GM21360 (cell line): Measurements from ENCODE around the gene C9.
"Not testable (repeated sequence)": the region's sequence is repeated elsewhere in the genome, so short reads cannot be mapped to it uniquely, and the experiment has no call there.

Experiments used
- ATAC-seq: cut with Tn5 transposase; IDR thresholded peaks from one replicate; pipeline ENCODE4 v1.9.1; 2021; ENCODE audit warnings: mild to moderate bottlenecking, moderate library complexity; ENCODE audit not compliant: unreplicated experiment

C9 gene

GRCh38 chr5:39333104-39333503, 31.2 kb downstream of the C9 start:
- ATAC-seq = no peak

GRCh38 chr5:39331861-39332381, 32.4 kb downstream of the C9 start:
- no peak for ATAC-seq

GRCh38 chr5:39328731-39329130, 35.6 kb downstream of the C9 start:
- ATAC-seq = no peak

- no peak for ATAC-seq
Observed at GRCh38 chr5:39323542-39323941, 40.8 kb downstream of the C9 start.

GRCh38 chr5:39319395-39319794, 44.9 kb downstream of the C9 start:
- ATAC-seq = no peak

- ATAC-seq = not testable (repeated sequence)
Observed at GRCh38 chr5:39316464-39316863, 47.8 kb downstream of the C9 start.

GRCh38 chr5:39315995-39316394, 48.3 kb downstream of the C9 start:
- ATAC-seq = no peak

GRCh38 chr5:39314591-39314990, 49.7 kb downstream of the C9 start:
- no peak for ATAC-seq

- ATAC-seq = no peak
Observed at GRCh38 chr5:39309534-39309933, 54.8 kb downstream of the C9 start.

- peak; percentile 55 for ATAC-seq
Observed at GRCh38 chr5:39302472-39302871, 61.8 kb downstream of the C9 start.

GRCh38 chr5:39301406-39301805, 62.9 kb downstream of the C9 start:
- ATAC-seq = no peak

GRCh38 chr5:39299962-39300361, 64.3 kb downstream of the C9 start:
- ATAC-seq = no peak

- ATAC-seq = no peak
Observed at GRCh38 chr5:39294736-39295135, 69.6 kb downstream of the C9 start.

GRCh38 chr5:39284552-39284951, 79.7 kb downstream of the C9 start:
- ATAC-seq = no peak

- ATAC-seq = peak; percentile 85
Observed at GRCh38 chr5:39283231-39283818, 81.0 kb downstream of the C9 start.

GRCh38 chr5:39282561-39282960, 81.7 kb downstream of the C9 start:
- no peak for ATAC-seq

- not testable (repeated sequence) for ATAC-seq
Observed at GRCh38 chr5:39275865-39276264, 88.4 kb downstream of the C9 start.

GRCh38 chr5:39274398-39275085, 89.8 kb downstream of the C9 start:
- peak; percentile 84 for ATAC-seq

- ATAC-seq = no peak
Observed at GRCh38 chr5:39273314-39273954, 90.9 kb downstream of the C9 start.

- not testable (repeated sequence) for ATAC-seq
Observed at GRCh38 chr5:39272869-39273231, 91.4 kb downstream of the C9 start.

- ATAC-seq = peak; percentile 68
Observed at GRCh38 chr5:39270225-39270848, 94.0 kb downstream of the C9 start.

GRCh38 chr5:39267186-39267585, 97.1 kb downstream of the C9 start:
- ATAC-seq = no peak
